HCT116 (cell line): ENCODE measurements around the gene DEXI. TPM values are rescaled to one million over a fixed set of nuclear protein-coding genes. Genes with fewer than 3 reads are reported as not detected.
"Not testable (repeated sequence)": the region's sequence is repeated elsewhere in the genome, so short reads cannot be mapped to it uniquely, and the experiment has no call there.

Experiments used
- ATAC-seq: fragments of 200-7000 bp; cut with Tn5 transposase; 2 replicates; pipeline ENCODE4 v1.9.1; 2020; ENCODE audit warnings: mild to moderate bottlenecking, moderate library complexity
- BruUV-seq: library from RNA; stranded (reverse); fragments of 400-500 nt; replicated peaks from 2 replicates; lab custom pipeline; 2021; lab: Mats Ljungman, UMichigan
- CTCF ChIA-PET: fragments of 300-600 bp; sonication (Branson Sonifier 250); formaldehyde crosslinking; loops from one replicate; lab custom pipeline; 2021; ENCODE audit warnings: antibody characterized with exemption; lab: Charles Lee
- POLR2A ChIA-PET: fragments of 300-600, 350-600 bp; sonication (Branson Sonifier 250); formaldehyde crosslinking; loops from one replicate; lab custom pipeline; 2021; ENCODE audit warnings: antibody characterized with exemption; lab: Charles Lee
- RAD21 ChIA-PET, 2 experiments: fragments of 300-600 bp; sonication (Branson Sonifier 250); formaldehyde crosslinking; loops; one replicate each; lab custom pipeline; 2023; ENCODE audit warnings: low total read pairs in 2 of 2; ENCODE audit not compliant: uncharacterized antibody in 2 of 2, unreplicated experiment in 2 of 2, low non-redundant PET in 1 of 2; lab: Charles Lee
- DNase-seq: peaks from one replicate; pipeline ENCODE4 v3.0.0-alpha.2; 2010; ENCODE audit warnings: low read depth, low spot score
- H2AFZ ChIP-seq: fragments of 200-600 bp; shearing (Covaris generic), sonication (generic); 2 replicates; pipeline ENCODE4 v1.6.1; 2017; ENCODE audit warnings: low read depth, mixed run types, mixed read lengths, antibody characterized with exemption, low read length; ENCODE audit not compliant: poor library complexity, severe bottlenecking
- H3K27ac ChIP-seq: 2 replicates; pipeline ENCODE4 v1.5.1; 2012; ENCODE audit warnings: low read depth, low read length
- H3K27me3 ChIP-seq: fragments of 200-600 bp; sonication (generic); 2 replicates; pipeline ENCODE4 v1.6.1; 2016; ENCODE audit warnings: mixed run types, low read length, mixed read lengths; ENCODE audit not compliant: insufficient read depth
- H3K36me3 ChIP-seq, 2 experiments: fragments of 200-500 bp in 1 of 2; fragments of 200-600 bp in 1 of 2; sonication (Bioruptor generic) in 1 of 2; sonication (generic) in 1 of 2; 2 replicates each; pipeline versions ENCODE4 v1.5.1 to v1.6.1; 2014 to 2016; ENCODE audit warnings: low read length in 2 of 2, inconsistent platforms in 1 of 2, mixed read lengths in 1 of 2, mixed run types in 1 of 2; ENCODE audit not compliant: insufficient read depth in 2 of 2, control insufficient read depth in 1 of 2
- H3K4me1 ChIP-seq, 2 experiments: fragments of 200-600 bp in 1 of 2; sonication (generic) in 1 of 2; 2 replicates each; pipeline versions ENCODE4 v1.5.1 to v1.6.1; 2012 to 2017; ENCODE audit warnings: low read length in 2 of 2, inconsistent platforms in 1 of 2, mild to moderate bottlenecking in 1 of 2, mixed read lengths in 1 of 2, mixed run types in 1 of 2, moderate library complexity in 1 of 2; ENCODE audit not compliant: insufficient read depth in 2 of 2, control insufficient read depth in 1 of 2
- H3K4me2 ChIP-seq: fragments of 200-600 bp; sonication (generic); 2 replicates; pipeline ENCODE4 v1.6.1; 2017; ENCODE audit warnings: mixed run types, low read length, mixed read lengths
- H3K4me3 ChIP-seq, 2 experiments: fragments of 200-600 bp in 1 of 2; sonication (generic) in 1 of 2; replicated peaks in 1 of 2; 2 replicates each; pipeline ENCODE4 v1.5.1; 2011 to 2016; ENCODE audit warnings: low read length in 2 of 2, control low read depth in 1 of 2, low read depth in 1 of 2, mild to moderate bottlenecking in 1 of 2, mixed read lengths in 1 of 2, mixed run types in 1 of 2
- H3K79me2 ChIP-seq: fragments of 200-600 bp; sonication (generic); 2 replicates; pipeline ENCODE4 v1.6.1; 2017; ENCODE audit warnings: mild to moderate bottlenecking, mixed run types, low read length, moderate library complexity, mixed read lengths; ENCODE audit not compliant: insufficient read depth
- H3K9ac ChIP-seq: fragments of 200-600 bp; sonication (generic); 2 replicates; pipeline ENCODE4 v1.6.1; 2016; ENCODE audit warnings: low read length, mixed read lengths
- H3K9me2 ChIP-seq: fragments of 200-600 bp; sonication (generic), shearing (Covaris generic); 2 replicates; pipeline ENCODE4 v1.6.1; 2017; ENCODE audit warnings: mixed run types, mild to moderate bottlenecking, moderate library complexity; ENCODE audit not compliant: insufficient read depth
- H3K9me3 ChIP-seq, 2 experiments: fragments of 200-500 bp in 1 of 2; fragments of 200-600 bp in 1 of 2; sonication (Bioruptor generic) in 1 of 2; sonication (generic) in 1 of 2; 2 replicates each; pipeline ENCODE4 v1.6.1; 2014 to 2017; ENCODE audit warnings: low read length in 2 of 2, mixed read lengths in 2 of 2, inconsistent platforms in 1 of 2, low read depth in 1 of 2, mild to moderate bottlenecking in 1 of 2, mixed run types in 1 of 2, moderate library complexity in 1 of 2; ENCODE audit not compliant: control insufficient read depth in 1 of 2, insufficient read depth in 1 of 2
- H4K20me1 ChIP-seq: fragments of 200-600 bp; sonication (generic), shearing (Covaris generic); 2 replicates; pipeline ENCODE4 v1.6.1; 2017; ENCODE audit warnings: mixed run types, mild to moderate bottlenecking, moderate library complexity; ENCODE audit not compliant: insufficient read depth
- CBX3 ChIP-seq: IDR thresholded peaks from 2 replicates; pipeline ENCODE4 v1.6.1; 2012; ENCODE audit warnings: low read depth
- ELF1 ChIP-seq: IDR thresholded peaks from 2 replicates; pipeline ENCODE4 v1.6.1; 2012; ENCODE audit warnings: low read depth, borderline replicate concordance
- FOSL1 ChIP-seq: IDR thresholded peaks from 2 replicates; pipeline ENCODE4 v1.6.1; 2012; ENCODE audit warnings: low read depth
- JUND ChIP-seq: IDR thresholded peaks from 2 replicates; pipeline ENCODE4 v1.6.1; 2012
- POLR2A ChIP-seq: IDR thresholded peaks from 2 replicates; pipeline ENCODE4 v1.7.0; 2011; ENCODE audit warnings: borderline replicate concordance; ENCODE audit not compliant: insufficient read depth, insufficient read length; ENCODE audit errors: extremely low read depth
- RAD21 ChIP-seq: IDR thresholded peaks from 2 replicates; pipeline ENCODE4 v1.6.1; 2012; ENCODE audit warnings: low read depth, mild to moderate bottlenecking
- SP1 ChIP-seq: IDR thresholded peaks from 2 replicates; pipeline ENCODE4 v1.6.1; 2012; ENCODE audit warnings: low read depth
- TCF7L2 ChIP-seq: IDR thresholded peaks from 2 replicates; pipeline ENCODE4 v1.7.0; 2011; ENCODE audit warnings: borderline replicate concordance, inconsistent platforms; ENCODE audit not compliant: insufficient read depth, insufficient read length; ENCODE audit errors: extremely low read depth
- intact Hi-C: fragments of 100-400 bp; cut with micrococcal nuclease; formaldehyde crosslinking; loops from 2 replicates; pipeline ENCODE4 v1.10.0; 2022
- total RNA-seq: library from RNA; stranded (reverse); gene quantifications from one replicate; pipeline ENCODE4 v1.2.1, GENCODE V29; 2021; ENCODE audit not compliant: unreplicated experiment
- TF ChIP-seq, protein P1 (sequence below): IDR thresholded peaks from 2 replicates; pipeline ENCODE4 v1.6.1; 2012
- TF ChIP-seq, protein P2 (sequence below): IDR thresholded peaks from 2 replicates; pipeline ENCODE4 v1.6.1; 2012
- TF ChIP-seq, protein P3 (sequence below): IDR thresholded peaks from 2 replicates; pipeline ENCODE4 v1.6.1; 2011; ENCODE audit warnings: mild to moderate bottlenecking, low read length, moderate library complexity; ENCODE audit not compliant: insufficient replicate concordance; ENCODE audit errors: extremely low read depth

Gene DEXI
- total RNA-seq, 1 experiment from 2014 or later = 37.8 TPM

DNA sequence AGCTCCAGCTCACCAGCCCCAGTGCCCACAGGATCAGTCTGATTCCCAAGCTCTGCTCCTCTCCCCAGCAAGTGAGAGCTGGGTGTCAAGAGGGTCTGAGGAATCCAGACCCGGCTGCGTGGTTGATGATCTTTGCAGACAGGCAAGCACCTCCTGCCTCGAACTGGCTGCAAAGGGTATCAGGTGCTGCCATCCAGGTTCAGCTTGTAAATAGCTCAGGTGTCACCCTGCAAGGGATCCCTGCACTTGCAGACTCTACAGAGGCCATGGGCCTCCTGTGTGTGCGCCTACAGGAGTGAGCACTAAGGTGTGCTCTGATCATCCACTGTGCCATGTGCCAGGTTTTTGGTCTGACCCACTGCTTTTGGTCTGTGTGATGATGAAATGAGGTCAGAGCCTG, 16.2 kb downstream of the DEXI start:
- CTCF ChIA-PET = no interaction called here
- no peak for DNase-seq
- Histone ChIP-seq H3K36me3 (peaks cover 5% of the 10 kb centered on the region in 2 experiments; a peak in 3 of 4 replicates), H3K9ac (no peak overlapping the region), H3K4me2 (no peak overlapping the region), H2AFZ (no peak overlapping the region), H3K9me3 (no peaks in the 10 kb centered on the region), H3K4me1 (peaks cover 0 to 21% of the 10 kb centered on the region in 2 experiments; a peak in 2 of 4 replicates), H3K4me3 (no peak overlapping the region), H3K27me3 (no peaks in the 10 kb centered on the region), H3K27ac (no peak overlapping the region), H3K9me2 (no peaks in the 10 kb centered on the region), H3K79me2 (0 out of 2 replicates have a peak, but pooled peaks cover 5% of the 10 kb centered on the region), H4K20me1 (no peaks in the 10 kb centered on the region)
- POLR2A ChIA-PET = no interaction called here
- intact Hi-C loops = no loop called here
- no peak for ATAC-seq
- no TSS peak for BruUV-seq
- RAD21 ChIA-PET = interaction anchor here in 1 of 2 experiments (0.6 kb wide), 1 partner anchor 189 kb away, joined by 3 read pairs; no protein-coding TSS in a partner anchor
- TF ChIP-seq, protein P1, sequence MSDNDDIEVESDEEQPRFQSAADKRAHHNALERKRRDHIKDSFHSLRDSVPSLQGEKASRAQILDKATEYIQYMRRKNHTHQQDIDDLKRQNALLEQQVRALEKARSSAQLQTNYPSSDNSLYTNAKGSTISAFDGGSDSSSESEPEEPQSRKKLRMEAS = no peak
- no peak for TF ChIP-seq ELF1
- TF ChIP-seq, protein P2, sequence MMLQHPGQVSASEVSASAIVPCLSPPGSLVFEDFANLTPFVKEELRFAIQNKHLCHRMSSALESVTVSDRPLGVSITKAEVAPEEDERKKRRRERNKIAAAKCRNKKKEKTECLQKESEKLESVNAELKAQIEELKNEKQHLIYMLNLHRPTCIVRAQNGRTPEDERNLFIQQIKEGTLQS = no peak
- TF ChIP-seq, protein P3, sequence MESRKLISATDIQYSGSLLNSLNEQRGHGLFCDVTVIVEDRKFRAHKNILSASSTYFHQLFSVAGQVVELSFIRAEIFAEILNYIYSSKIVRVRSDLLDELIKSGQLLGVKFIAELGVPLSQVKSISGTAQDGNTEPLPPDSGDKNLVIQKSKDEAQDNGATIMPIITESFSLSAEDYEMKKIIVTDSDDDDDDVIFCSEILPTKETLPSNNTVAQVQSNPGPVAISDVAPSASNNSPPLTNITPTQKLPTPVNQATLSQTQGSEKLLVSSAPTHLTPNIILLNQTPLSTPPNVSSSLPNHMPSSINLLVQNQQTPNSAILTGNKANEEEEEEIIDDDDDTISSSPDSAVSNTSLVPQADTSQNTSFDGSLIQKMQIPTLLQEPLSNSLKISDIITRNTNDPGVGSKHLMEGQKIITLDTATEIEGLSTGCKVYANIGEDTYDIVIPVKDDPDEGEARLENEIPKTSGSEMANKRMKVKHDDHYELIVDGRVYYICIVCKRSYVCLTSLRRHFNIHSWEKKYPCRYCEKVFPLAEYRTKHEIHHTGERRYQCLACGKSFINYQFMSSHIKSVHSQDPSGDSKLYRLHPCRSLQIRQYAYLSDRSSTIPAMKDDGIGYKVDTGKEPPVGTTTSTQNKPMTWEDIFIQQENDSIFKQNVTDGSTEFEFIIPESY = no peak
- TF ChIP-seq JUND = no peak
- no peak for TF ChIP-seq TCF7L2
- TF ChIP-seq POLR2A = no peak
- no peak for TF ChIP-seq CBX3
- TF ChIP-seq SP1 = no peak
- no peak for TF ChIP-seq RAD21
- TF ChIP-seq FOSL1 = no peak

DNA sequence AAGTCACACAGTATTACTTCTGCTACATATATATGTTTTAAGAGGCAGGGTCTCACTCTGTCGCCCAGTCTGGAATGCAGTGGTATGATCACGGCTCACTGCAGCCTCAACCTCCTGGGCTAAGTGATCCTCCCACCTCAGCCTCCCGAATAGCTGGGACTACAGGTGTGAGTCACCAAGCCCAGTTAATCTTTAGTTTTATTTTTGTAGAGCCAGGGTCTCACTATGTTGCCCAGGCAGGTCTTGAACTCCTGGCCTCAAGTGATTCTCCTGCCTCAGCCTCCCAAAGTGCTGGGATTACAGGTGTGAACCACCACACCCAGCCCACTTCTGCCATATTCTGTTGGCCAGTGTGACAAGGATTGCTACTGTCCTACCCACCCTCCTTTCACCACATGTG, 17.0 kb downstream of the DEXI start:
- intact Hi-C loops, CTCF ChIA-PET: not testable (repeated sequence)

More for the DNA sequence above, 17.0 kb downstream of the DEXI start:
- H2AFZ ChIP-seq, H3K9ac ChIP-seq, H3K36me3 ChIP-seq, DNase-seq, RAD21 ChIA-PET, H3K79me2 ChIP-seq, H3K9me3 ChIP-seq, ATAC-seq, H3K27me3 ChIP-seq, H4K20me1 ChIP-seq, H3K4me3 ChIP-seq, POLR2A ChIA-PET, BruUV-seq, H3K27ac ChIP-seq, H3K9me2 ChIP-seq, H3K4me2 ChIP-seq: not testable (repeated sequence)
- peaks cover 0 to 21% of the 10 kb centered on the region in 2 experiments; a peak in 2 of 4 replicates for H3K4me1 ChIP-seq
